Astrocyte of the hippocampus (primary cell): Measurements from ENCODE around the gene MAP3K4.

Experiments
- DNase-seq: peaks from one replicate; pipeline ENCODE4 v3.0.0; 2011; ENCODE audit warnings: low read depth, low spot score

Gene MAP3K4

DNA sequence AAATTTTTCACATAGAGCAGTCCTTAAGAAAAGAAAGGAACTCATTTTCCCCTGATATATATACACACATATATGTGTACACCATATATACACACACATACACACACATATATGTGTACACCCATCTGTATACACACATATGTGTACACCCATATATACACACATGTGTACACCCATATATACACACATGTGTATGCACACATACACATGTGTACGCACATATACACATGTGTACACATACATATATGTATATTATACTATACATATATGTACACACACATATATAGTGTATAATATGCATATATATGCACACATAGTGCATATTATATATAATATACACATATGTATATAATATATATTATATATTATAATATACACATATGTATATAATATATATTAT is 9.1 kb downstream of the MAP3K4 start:
- no peak for DNase-seq

DNA sequence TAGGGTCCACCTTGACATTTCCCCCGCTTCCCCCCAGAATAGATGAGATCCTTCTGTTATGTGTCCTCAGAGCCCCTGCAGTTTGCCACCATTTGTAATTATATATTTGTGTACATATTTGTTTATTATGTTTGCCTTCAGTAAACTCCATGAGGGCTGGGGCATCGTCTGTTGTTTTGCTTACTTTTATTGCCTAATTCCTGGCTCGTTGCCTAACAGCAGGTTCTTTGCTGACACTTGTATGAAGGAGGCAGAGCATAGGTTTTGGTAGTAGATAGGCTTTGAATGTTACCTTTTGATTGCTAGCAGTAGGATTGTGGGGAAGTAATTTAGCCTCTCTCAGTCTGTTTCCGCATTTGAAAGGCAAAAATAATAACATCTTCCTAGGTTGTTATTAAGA is 9.9 kb downstream of the MAP3K4 start:
- no peak for DNase-seq

DNA sequence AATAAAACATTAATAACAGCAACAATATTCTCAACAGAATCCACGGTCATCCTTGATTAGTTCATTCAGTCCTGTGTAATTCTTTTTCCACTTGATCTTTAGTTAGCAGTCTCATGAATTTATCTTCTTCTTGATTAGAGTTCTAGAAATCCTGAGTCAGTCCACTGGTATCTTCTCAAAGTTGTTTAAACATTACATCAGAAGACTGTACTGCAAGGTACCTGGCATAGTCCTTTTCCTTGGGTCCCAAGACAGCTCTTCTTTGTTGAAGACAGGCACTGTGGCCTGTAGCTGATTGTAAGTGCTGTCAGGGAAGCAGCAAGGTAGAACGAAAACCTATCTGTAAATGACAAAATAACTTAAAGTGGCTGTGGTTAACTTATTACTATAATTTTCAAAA is 11.8 kb downstream of the MAP3K4 start:
- DNase-seq: no peak

DNA sequence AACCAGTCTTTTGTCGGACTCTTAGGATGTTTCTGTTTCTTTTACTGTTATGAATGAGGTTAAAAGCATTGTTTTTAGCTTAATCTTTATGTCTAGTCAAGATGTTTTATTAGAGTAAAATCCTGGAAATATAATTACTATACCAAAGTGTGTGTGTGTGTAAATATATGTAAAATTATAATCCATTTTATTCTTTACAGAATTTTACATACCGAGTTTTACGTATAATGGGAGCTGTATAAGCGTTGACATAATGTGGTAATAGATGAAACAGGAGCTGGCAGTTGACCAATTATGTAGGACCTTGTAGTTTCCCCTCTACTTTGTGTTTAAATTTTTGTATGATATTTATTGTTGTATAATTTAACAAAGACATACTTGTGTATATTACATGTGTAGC is 16.7 kb downstream of the MAP3K4 start:
- no peak for DNase-seq

DNA sequence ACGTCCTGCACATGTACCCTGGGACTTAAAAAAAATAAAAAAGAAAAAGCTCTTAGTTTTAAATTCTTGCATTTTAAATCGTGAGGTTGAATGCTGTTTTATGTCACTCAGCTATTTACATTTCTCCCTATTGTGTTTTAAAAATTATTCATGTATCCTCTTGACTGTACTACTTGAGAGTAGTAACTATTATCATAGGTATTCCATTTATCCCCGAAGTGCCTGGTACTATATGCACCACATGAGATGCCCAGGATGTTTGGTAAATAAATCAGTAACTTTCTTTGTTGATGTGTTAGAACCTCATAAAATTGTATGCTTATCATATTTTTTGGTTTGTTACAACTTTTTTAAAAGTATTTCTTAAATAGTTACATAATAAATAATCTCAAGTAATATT is 18.4 kb downstream of the MAP3K4 start:
- DNase-seq: no peak

DNA sequence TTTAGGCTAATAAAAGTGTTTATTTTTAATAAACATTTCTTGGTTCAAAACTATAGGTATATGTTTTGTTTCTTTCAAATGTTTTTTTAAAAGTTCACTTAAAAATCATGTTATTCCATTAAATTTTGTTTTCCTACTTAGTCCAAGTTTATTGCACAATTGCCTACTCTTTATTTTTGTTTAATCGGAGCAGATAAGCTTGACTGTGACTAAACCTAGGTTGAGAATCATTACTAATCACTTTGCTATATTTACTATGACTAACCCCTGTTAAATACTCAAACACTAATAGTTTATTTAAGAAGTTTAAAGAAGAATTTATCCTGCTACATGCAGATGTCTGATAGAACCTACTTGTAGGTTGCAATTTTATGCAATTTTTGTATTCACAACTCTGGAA is 18.8 kb downstream of the MAP3K4 start:
- DNase-seq: peak; percentile 34

DNA sequence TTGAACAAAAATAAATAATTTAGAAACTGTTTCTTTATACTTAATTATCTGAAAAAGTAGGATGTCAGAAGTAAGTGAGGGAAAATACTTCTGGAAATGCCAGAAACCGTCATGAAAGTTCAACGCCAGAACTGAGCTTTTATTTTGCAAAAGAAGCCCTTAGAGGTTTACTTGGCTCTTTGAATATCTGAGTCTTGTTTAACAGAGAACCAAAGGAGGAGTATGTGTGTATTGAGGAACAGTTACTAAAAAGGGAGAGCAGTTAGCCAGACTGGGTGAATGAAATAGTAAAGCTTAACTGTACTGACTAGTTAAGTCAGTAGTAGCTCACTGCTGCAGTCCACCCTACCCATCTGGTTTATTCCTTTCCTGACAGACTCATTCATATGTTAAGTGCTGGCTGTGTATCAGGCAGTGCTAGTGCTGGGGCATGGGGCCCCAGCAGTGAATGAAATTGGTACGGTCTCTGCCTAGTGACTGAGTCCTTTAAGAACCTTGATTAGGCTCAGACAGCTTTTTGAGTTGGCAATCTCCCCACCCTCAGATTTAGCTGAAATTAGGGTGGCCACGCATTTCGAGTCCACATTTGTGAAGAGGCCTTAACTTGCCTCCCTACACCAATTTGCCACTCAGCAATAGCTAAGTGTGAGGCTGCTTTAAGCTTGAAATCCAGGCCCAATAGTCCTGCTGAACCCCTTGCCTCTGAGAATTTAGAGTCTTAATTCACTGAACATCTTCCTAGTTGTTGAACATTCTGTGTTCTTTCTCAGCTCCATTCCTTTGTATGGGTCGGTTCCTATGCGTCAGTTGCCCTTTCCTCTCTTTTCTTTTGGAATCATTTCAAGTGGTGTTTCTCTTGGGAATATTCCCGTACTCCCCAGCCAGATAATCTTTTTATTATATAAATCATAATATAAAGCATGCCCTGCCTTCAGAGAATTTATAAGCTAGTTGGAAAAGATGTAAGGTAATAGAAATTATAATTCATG is 20.2 kb downstream of the MAP3K4 start:
- peak; percentile 40 for DNase-seq

DNA sequence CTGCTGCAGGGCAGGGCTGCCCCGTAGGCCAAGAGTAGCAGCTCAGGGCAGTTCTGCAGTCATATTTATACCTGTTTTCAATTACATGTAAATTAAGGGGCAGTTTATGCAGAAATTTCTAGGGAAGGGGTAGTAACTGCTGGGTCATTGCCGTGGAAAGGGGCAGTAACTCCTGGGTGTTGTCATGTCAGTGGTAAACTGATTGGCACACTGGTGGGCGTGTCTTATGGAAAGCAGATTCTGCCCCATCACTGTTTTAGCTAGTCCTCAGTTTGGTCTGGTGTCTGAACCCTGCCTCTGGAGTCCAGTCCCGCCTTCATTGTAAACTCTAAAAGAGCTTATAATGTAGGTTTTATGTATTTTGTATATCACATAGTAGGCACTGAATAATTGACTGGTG is 22.1 kb downstream of the MAP3K4 start:
- DNase-seq: no peak

DNA sequence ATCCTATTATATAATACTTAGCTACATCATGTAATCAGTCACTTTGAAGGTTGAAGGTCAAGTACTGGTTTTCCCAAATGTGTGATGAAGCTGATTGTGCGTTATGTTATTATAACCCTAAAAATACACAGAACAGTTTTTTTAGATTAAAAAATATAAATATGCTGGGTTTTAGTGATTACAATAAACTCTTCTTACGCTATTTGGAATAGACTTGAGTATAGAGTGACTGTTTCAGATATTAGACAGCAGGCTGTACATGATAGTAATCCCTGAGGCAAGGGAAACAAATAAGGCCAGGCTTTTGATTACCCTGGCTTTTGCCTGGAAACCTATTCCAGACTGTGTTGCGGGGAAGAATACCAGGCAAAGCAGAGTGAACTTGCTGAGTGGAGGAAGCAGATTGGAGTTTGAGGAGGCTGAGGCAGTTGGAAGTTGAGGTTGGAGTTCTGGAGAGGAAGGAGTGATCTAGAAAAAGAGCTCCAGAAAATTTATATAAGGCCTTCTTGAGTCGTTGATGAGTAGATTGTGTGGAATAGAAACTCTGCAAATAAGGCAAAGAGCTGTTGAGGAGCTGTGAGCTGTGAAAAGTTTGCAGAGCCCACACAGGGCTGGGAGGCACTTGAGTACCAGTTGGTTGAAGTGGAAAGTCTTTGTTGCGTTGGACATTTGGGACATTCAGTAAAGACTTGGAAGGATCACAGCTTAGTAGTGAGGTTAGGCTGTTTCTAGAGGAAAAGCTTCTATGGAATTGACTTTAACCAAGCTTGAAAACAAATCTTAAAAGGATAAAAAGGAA is 26.4 kb downstream of the MAP3K4 start:
- no peak for DNase-seq

DNA sequence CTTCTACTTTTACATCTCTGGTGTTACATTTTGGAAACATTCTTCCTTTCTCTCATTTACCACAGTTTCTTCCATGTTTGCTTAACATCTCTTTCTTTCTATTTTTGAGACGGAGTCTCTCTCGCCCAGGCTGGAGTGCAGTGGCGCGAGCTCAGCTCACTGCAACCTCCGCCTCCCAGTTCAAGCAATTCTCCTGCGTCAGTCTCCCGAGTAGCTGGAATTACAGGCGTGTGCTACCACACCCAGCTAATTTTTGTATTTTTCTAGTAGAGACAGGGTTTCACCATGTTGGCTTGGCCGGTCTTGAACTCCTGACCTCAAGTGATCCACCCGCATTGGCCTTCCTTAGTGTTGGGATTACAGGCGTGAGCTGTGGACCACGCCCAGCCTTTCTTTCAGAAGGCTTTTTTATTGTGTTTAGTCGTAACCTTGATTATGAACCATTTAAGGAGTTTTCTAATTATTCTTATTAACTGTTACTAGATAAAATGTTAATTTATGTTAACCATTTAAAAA is 27.8 kb downstream of the MAP3K4 start:
- no peak for DNase-seq

DNA sequence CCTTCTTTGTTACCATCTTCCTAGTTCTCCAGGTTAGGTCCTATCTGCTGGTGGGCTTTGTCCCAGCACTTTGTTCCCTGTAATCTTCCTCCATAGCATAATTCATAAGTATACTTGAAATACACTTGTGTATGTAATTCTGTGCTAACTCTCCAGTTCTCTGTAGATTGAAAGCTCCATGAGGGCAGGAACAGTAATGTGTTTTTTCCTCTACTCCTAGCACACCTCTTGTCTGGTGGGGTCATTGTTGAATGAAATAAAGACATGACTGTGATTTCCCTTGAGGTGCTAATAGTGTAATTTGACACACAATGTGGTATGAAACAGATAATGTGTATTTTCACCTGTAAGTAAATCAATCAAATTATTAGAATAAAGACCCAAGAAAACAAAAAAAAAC is 30.0 kb downstream of the MAP3K4 start:
- DNase-seq: no peak

DNA sequence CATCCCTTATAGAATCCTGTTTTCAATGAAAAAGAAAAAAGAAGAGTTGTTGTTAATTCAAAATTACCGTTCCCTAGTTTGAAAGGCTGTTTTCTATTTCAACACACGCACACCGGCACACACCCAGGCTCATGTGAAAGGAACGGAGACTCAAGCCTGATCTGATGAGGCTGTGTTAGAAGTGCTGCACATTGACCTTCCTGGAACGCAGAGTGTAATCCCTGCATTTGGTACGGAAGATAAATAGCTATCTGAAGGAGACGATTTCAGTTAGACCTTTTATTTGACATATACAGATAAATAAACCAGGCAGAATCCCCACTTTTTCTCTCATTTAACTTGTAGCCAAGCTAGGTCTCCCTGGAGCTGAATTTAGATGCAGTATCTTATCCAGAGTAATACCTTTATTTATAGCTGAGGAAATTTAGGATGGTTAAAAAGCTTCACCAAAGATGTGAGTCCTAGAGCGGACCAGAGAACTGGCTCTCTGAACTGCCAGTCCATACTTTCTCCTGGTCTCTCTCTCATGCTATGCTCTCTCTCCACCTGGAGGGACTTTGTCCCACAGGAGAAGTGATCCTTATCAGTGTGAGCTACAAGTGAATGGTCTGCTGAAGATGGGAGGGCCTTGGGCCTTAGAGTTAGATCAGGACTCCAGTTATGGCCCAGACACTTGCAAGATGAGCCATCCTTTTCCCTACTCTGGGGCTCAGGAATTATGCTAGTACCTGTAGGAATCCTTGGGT is 30.6 kb downstream of the MAP3K4 start:
- no peak for DNase-seq

DNA sequence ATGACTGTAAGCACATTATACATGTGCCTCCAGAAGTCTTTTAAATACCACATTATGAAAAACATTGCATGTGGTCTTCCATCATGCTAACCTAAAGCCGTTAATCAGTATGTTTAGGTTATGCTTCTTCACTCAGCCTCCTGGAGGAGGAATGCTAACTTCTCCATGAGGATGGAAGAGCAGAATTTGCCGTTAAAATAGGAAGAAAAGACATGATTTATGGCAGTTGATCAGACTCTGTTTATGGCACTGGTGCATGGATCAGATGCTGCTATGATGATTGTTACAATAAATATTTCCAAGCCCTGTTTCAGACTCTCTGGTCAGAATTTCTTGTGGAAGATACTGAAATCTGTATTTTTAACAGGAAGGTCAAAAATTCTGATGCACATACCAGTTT is 31.7 kb downstream of the MAP3K4 start:
- no peak for DNase-seq

DNA sequence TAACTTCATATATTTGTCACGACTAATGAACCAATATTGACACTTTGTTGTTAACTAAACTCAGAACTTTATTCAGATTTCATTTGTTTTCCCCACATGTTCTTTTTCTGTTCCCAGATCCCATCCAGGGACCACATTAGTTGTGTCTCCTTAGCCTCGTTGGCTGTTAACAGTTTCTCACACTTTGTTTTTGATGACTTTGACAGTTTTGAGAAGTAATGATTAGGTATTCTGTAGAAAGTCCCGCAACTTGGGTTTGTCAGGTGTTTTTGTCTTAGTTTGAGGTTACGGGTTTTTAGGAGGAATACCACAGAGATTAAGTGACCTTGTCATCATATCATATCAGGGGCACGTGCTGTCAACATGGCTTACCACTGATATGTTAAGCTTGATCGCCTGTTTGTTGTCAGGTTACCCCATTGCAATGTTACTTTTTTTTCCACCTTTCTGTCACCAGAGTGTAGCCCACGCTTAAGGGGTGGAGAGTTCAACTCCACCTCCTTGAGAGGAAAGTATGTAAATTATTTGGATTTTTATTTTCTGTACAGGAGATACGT is 32.9 kb downstream of the MAP3K4 start:
- no peak for DNase-seq

DNA sequence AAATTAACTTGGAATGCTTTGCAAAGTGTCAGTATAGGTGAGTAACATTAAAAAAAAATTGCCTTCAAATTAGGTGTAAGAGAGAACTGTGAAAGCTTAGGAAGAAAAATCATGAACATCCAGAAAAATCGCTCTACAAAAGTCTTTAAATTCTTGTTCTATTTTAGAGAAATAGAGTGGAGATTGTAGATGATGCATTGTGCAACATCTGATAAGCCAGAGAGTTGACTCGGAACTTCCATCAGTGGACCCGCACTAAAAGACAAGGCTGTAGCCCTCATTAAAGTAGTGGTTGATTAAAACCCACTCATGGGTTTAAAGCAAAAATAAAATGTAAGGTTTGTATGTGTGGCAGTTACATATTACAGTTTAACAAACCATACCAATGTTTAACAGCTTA is 35.8 kb downstream of the MAP3K4 start:
- no peak for DNase-seq

DNA sequence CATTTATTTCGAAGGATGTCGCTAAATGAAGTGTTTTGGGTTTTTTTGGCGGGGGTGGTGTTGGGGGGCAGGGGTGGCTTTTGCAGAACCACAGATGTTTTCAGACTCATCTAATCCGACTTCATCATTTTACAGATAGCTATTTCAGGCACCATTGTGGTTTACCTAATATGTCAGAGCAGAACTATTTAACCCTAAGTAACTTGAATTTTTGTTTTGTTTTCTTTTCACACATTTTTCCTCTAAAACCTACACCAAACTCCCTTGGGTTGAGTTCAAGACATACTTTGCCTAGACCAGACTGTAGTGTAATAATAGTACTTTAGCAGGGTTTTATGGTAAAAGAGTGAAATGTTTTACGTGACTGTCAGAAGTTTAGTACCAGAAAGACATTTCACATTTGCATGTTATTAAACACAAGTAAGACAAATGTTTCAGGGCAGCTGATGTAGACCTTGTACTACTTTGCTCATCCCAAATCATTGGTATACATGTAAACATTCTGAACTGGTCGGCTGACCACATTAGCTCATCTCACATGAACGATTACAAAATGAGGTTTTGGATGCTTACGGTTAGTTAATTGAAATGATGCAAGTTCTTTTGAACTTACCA is 37.7 kb downstream of the MAP3K4 start:
- DNase-seq: peak; percentile 85

DNA sequence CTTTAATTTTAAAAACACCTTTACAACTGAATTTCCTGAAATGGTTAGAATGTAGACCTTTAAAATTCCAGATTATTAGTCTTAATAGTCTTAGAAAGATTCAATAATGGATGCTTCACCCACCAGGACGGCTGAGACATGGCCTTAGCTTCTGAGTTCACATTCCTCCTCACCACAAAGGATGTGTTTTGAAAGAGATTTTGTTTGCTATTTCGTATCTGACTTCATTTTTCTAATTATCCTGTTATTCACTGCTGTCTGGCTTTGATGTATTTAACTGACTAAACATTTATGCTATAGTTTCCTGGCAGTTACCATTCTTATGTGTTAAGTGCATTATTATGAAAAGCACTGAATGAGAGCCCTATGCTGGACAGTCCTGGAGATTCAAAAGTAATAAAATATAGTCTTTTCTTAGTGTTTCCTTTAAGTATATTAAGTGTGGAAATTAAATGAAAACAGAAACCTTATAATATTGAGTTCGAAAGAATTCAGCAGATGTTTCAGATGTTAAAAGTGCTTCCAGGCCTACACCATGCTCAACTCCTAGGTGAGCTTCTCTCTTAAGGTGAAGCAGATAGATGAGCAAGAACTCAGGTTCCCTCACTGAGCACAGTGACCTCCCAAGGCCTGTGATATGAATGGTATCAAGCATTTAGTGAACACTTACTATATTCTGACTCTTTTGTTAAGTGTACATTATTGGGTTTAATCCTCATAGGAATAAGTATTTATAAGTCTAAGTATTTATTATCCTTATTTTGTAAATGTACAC is 40.3 kb downstream of the MAP3K4 start:
- DNase-seq: peak; percentile 70

DNA sequence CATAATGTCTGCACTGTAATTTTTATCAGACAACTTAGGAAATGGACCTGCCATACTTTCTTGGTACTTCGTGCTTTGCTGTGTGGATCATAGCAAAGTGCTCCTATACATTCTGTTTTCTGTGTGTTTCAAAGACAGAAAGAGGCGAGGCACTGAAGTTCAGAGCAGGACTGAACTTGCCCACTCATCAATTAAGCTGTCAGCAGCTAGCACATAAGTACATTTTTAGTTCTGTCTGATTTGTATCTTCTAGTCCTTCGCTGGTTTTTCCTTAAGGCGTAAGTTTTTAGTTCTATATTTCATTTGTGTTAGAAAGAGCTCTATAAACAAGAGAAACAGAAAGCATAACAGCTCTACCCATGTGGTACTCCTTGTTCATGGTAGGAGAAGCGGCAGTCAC is 42.1 kb downstream of the MAP3K4 start:
- peak; percentile 22 for DNase-seq

DNA sequence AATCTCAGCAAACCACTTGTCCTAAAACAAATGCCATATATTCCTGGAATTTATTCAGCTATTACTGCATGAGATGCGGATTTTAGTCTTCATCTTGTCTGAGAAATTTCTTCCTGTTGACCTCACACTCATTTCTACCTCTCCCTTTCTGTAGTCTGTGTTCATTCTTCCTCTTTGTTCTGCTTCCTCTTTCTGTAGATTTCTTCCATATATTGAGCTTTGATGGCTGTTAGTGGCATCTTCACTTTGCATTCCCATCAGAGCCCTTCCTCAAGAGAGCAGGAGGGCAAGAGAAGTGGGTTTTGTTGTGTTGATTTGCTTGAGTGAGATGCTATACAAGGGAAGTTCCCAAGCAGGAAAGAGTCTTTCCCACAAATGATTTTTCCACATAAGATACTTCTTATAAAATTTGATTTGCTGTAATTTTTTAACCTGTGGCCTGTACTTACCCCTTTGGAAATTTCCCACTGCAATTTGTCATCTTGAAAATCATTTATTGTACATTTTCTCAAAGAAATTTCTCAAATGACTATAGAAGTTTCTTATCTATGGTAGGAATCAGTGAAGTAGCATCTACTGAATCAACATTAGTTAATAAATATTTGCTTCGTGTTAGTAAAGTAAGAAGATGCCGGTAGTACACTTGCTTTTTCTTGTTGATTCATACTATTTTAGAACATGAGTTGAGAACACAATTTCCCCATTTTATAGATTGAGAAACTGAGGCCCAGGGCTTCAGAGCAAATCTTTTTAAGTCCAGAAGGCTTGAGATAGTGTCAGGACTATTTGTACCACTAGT is 43.8 kb downstream of the MAP3K4 start:
- DNase-seq: no peak

DNA sequence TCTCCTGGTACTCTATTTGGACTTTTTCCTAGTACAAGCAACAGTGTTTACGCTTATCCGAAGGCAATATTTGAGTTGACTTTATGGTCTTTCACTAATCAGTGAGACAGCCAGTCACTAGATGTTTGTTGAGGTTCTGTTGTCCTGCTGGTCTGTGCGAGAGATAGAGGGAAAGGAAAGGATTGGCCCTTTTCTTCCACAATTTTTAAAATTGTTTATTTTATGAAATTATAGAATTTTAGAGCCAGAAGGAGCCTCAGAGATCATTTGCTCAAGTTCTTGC is 44.4 kb downstream of the MAP3K4 start:
- no peak for DNase-seq
